GM19324 (cell line): ENCODE results near the gene RETREG1.

Experiments
- ATAC-seq: cut with Tn5 transposase; IDR thresholded peaks from one replicate; pipeline ENCODE4 v1.9.1; 2021; ENCODE audit warnings: mild to moderate bottlenecking, moderate library complexity; ENCODE audit not compliant: unreplicated experiment, low FRiP score

Gene RETREG1

GRCh38 chr5:16586556-16586955 is 30.2 kb downstream of the RETREG1 start:
- ATAC-seq = no peak

- ATAC-seq = no peak
These were observed 31.6 kb downstream of the RETREG1 start for GRCh38 chr5:16585041-16585667.

DNA sequence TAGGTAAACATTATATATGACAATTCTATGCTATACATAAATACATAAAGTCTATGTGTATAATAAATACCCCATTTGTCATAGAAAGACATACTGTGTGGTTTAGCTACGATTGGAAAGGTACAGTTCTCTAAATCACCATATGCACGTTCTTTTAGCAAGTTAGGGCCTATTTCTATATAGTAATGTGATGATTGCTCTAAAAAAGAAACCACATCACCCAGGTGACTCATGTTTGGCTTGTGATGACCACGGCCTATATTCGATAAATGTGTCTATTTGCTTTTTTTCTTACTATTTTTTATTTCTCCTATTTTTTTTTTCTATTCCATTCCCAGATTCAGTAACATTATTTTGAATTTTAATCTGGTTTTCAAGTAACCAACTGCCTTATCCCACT is 34.7 kb downstream of the RETREG1 start:
- ATAC-seq = no peak

GRCh38 chr5:16580382-16580781 is 36.4 kb downstream of the RETREG1 start:
- ATAC-seq = no peak

DNA sequence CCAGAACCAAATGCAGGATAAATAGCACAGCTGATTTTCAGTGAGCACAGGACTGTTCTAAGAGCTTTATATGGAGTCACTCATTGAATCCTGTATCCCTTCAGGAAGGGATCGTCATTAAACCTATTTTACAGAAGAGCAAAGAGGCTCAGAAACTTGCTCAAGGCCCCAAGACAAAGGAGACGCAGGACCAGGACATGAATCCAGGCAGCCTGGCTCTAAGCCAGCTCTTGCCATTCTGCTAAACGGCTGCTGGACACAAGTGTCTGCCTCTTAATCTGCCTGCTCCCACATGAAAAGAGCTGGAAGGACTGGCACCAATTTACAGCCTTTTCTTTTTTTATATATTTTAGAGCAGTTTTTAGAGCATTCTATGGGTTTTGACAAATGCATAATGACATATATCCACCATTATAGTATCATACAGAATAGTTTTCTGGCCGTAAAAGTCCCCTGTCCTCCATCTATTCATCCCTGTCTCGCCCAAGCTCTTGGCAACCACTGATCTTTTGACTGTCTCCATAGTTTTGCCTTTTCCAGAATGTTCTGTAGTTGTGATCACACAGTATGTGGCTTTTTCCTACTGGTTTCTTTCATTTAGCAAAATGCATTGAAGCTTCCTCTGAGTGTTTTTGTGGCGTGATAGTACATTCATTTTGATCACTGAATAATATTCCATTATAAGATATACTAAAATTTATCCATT is 37.5 kb downstream of the RETREG1 start:
- ATAC-seq = no peak

DNA sequence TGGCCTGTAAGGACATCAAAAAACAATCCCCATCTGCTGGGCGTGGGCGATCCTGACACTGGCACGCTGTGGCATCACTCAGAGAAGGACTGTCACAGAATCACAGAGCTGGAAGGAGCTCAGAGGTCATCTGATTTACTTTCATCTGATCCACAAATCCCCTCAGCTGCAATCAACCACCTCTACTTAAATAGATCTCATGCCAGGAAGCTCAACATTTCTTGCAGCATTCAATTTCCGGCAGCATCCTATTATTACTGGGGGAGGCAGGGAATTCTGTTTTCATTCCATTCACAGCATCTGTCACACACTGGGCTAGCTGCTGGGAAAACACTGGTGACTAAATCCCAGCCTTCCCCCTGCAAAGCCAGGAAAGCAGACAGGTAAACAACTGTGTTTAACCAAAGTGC is 38.3 kb downstream of the RETREG1 start:
- ATAC-seq = no peak

- no peak for ATAC-seq
These were observed 39.1 kb downstream of the RETREG1 start for GRCh38 chr5:16577677-16578076.

- no peak for ATAC-seq
These were observed 41.7 kb downstream of the RETREG1 start for GRCh38 chr5:16574789-16575721.

GRCh38 chr5:16573401-16573800 is 43.4 kb downstream of the RETREG1 start:
- ATAC-seq = no peak

DNA sequence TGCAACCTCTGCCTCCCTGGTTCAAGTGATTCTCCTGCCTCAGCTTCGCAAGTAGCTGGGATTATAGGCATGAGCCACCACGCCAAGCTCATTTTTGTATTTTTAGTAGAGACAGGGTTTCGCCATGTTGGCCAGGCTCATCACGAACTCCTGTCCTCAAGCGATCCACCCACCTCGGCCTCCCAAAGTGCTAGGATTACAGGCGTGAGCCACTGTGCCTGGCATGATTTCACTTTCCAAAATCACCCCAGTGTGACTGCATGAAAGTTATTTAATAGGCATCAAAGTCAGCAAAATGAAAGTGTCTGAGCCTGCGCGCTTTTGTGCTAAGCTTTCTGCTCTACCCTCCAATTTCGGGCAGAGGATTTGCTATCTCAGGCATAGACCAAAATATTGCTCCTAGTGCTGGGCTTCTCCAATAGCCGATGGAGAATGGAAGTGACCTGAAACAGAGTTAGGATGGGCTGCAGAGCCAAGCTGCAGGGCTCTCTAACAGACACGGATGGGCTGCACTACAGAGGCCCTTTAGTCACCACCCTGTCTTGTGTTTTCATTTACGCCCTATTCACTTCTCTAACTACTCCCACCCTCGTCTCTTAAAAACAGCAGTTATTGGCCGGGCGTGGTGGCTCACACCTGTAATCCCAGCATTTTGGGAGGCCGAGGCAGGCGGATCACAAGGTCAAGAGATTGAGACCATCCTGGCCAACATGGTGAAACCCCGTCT is 44.3 kb downstream of the RETREG1 start:
- no peak for ATAC-seq

DNA sequence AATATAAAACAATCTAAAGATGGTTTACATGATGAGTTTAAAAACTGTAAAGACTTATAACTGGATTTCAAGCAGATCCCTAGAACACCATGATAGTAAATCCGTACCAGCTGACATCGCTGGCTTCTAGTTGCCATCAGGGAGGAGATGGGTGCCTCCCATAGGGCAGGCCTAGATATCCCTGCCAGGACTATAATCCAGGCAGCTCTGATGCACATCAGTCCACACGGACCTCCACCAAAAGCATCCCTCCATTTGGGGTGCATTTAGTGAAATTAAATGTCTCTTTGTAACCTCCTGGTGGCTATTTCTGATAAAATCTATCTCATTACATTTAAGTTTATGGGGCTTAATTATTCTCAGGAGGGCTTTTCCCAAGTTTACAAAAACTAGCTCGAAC is 45.8 kb downstream of the RETREG1 start:
- no peak for ATAC-seq

DNA sequence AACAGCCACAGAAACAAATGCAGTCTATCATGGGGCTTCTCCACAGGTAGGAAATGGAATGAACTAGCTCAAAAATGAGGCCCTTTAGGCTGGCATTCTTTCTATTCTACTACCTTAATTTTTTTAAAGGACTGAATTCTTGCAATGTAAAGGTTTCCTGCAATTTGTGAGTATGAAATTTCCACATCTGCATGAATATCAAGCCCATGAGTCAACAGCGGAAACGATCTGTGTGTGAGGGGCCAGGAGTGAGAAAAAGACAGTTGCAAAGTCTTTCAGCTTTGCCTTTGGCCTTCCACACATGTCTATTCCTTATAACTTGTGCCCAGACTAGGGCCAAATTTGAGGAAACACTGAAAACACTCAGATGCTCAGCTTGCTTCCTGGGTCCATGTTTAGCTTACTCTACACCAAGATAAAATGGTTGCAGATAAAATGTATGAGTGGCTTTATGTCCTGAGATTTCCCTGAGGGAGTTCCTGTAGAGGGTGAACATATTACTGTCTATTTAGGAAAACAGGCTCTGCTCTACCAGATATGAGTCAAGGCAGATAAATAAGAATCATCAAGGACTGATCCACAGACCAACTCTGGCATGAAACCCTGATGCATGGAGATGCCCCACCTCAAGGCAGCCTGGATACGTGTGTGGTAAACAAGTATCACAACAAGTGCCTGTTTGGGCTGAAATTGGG is 46.5 kb downstream of the RETREG1 start:
- no peak for ATAC-seq

DNA sequence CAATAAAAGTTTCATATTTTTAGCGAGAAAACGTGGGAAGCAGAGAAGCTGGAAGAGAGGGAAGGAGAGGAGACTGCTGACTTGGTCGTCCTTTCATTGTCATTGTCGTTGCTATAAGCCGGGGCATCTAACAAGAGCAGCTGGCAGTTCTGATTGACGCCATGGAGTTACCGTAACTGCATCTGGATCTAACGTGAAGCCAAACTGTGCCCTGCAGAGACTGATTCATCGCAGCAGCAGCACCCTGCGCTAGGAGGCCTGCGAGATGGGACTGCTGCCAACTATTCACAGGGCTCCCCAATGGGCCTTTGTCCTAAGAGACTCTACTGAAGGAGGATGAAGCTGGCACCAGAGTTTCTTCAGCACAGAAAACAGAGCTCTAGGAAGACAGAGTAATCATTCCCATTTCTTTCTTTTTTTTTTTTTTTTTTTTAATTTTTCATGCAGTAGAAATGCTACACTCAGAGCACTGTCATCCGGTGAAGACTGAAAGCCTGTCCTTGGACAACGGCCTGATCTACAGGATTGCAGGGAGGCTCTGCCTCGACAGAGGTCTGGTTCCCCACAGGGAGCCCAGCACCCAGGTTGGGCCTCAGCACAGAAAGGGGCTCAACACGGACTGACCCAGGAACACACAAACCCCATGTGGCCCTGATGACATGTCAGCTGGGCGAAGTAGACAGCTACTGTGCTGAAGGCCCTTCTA is 47.8 kb downstream of the RETREG1 start:
- no peak for ATAC-seq

GRCh38 chr5:16567365-16567764 is 49.4 kb downstream of the RETREG1 start:
- no peak for ATAC-seq

GRCh38 chr5:16565118-16565517 is 51.7 kb downstream of the RETREG1 start:
- no peak for ATAC-seq

DNA sequence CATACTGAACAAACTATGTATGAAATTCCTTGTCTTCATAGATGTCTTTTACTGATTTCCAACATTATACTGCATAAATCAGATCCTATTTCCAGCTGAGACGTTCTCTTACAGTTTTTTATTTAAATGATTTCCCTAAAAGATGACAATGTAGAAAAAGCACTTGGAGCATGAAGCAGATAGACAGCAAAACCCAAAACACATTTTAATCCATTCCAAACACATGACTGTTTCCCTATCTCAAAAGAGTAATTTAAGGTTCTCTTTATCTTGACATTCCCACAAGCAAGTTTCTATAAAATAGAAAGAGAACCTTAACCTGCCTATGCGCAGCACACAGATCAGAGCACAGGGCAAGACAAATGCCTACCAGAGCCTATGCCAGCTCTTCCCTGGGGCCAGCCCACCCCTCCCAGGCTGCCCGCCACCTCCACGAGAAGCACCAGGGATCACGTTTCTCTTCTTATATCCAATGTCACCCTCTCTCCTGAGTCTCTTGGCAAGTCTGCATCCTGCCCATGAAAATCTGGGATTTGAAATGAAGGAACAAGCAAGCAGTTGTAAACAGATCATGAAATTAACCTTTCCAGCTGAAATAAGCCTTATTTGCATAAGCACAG is 52.4 kb downstream of the RETREG1 start:
- no peak for ATAC-seq

DNA sequence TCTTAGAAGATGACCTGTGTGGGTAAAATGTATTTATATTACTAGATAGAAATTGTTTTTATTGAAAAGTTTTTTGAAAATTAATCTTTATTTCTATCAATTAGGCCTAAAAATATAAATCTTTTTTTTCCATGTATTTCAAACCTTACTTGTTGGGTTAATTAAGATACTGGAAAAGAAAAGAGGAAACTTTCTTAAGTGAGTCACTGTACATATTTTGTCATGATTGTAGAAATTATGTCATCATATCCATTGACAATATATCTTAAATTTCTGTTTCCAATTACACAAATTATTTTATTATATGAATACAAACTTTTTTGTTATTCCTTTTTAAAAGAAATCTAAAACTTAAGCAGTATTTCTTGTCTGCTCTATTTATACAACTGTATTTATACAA is 53.1 kb downstream of the RETREG1 start:
- ATAC-seq = no peak

DNA sequence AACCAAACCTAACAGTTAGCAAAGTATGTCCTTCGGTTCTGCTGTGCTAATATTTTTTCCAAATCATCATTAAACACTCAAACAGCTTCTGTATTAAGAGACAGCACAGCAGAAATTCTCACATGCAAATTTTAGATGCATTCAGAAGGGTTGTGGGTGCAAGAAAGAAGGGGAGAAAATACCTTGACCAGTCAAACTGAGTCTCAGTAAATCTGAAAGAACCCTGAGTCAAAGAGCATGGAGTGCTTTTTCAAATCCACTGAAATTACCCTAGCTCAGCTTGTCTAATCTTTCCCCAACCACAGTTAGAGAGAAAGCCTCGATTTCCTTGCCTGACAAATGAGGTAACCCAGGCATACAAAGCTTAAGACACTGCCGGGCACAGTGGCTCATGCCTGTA is 55.1 kb downstream of the RETREG1 start:
- no peak for ATAC-seq

GRCh38 chr5:16559702-16560101 is 57.1 kb downstream of the RETREG1 start:
- ATAC-seq = no peak
